Liver (tissue), 9 donors: Measurements from ENCODE around the gene WDR75. TPM values are rescaled to one million over a fixed set of nuclear protein-coding genes. Genes with fewer than 3 reads are reported as not detected.

Experiments used
- DNase-seq: peaks from one replicate; pipeline ENCODE4 v3.0.0-alpha.2; 2017; ENCODE audit warnings: low spot score
- H3K27ac ChIP-seq, 2 donors: one replicate each; pipeline ENCODE4 v1.7.0; 2013; ENCODE audit warnings: inconsistent platforms in 2 of 2, low read length in 2 of 2, control low read depth in 1 of 2, low read depth in 1 of 2, mild to moderate bottlenecking in 1 of 2
- H3K27me3 ChIP-seq, 4 donors: one replicate each; pipeline versions ENCODE4 v1.6.1 to v1.7.0; 2013; ENCODE audit warnings: low read length in 3 of 4, inconsistent platforms in 1 of 4, mild to moderate bottlenecking in 1 of 4, moderate library complexity in 1 of 4; ENCODE audit not compliant: control insufficient read depth in 4 of 4, insufficient read depth in 4 of 4
- H3K36me3 ChIP-seq, 4 donors: one replicate each; pipeline versions ENCODE4 v1.6.1 to v1.7.0; 2013; ENCODE audit warnings: low read length in 3 of 4, mild to moderate bottlenecking in 3 of 4, low read depth in 1 of 4, moderate library complexity in 1 of 4; ENCODE audit not compliant: control insufficient read depth in 4 of 4, insufficient read depth in 3 of 4
- H3K4me1 ChIP-seq, 4 donors: one replicate each; pipeline versions ENCODE4 v1.6.1 to v1.7.0; 2013; ENCODE audit warnings: low read length in 3 of 4, mild to moderate bottlenecking in 3 of 4, moderate library complexity in 1 of 4; ENCODE audit not compliant: control insufficient read depth in 4 of 4, insufficient read depth in 4 of 4
- H3K4me3 ChIP-seq, 3 donors: one replicate each; pipeline versions ENCODE4 v1.6.1 to v1.7.0; 2013; ENCODE audit warnings: low read length in 3 of 3, control low read depth in 1 of 3, low read depth in 1 of 3, mild to moderate bottlenecking in 1 of 3
- H3K9ac ChIP-seq, 2 donors: one replicate each; pipeline ENCODE4 v1.7.0; 2013; ENCODE audit warnings: low read length in 2 of 2, mild to moderate bottlenecking in 2 of 2, moderate library complexity in 2 of 2, control low read depth in 1 of 2, low read depth in 1 of 2
- H3K9me3 ChIP-seq, 4 donors: one replicate each; pipeline versions ENCODE4 v1.6.1 to v1.7.0; 2013; ENCODE audit warnings: low read length in 3 of 4; ENCODE audit not compliant: control insufficient read depth in 4 of 4
- EGR1 ChIP-seq, 2 donors: IDR thresholded peaks; 2 replicates each; pipeline ENCODE4 v1.6.1; 2016 to 2018; ENCODE audit warnings: antibody characterized with exemption in 2 of 2, low read depth in 2 of 2
- FOXA2 ChIP-seq: IDR thresholded peaks from 2 replicates; pipeline ENCODE4 v1.6.1; 2016; ENCODE audit warnings: antibody characterized with exemption
- GABPA ChIP-seq, 2 donors: IDR thresholded peaks in 1 of 2; conservative IDR thresholded peaks in 1 of 2; 2 replicates each; pipeline ENCODE4 v1.6.1; 2016; ENCODE audit warnings: antibody characterized with exemption in 2 of 2, mild to moderate bottlenecking in 1 of 2, moderate library complexity in 1 of 2
- HNF4A ChIP-seq, 2 donors: conservative IDR thresholded peaks; 2 replicates each; pipeline ENCODE4 v1.6.1; 2016; ENCODE audit warnings: antibody characterized with exemption in 2 of 2, mild to moderate bottlenecking in 2 of 2
- JUND ChIP-seq, 2 donors: IDR thresholded peaks; 2 replicates each; pipeline ENCODE4 v1.6.1; 2016; ENCODE audit warnings: antibody characterized with exemption in 2 of 2
- MAX ChIP-seq: IDR thresholded peaks from 2 replicates; pipeline ENCODE4 v1.6.1; 2016; ENCODE audit warnings: antibody characterized with exemption
- RAD21 ChIP-seq, 2 donors: IDR thresholded peaks; 2 replicates each; pipeline ENCODE4 v1.6.1; 2016; ENCODE audit warnings: antibody characterized with exemption in 2 of 2, mild to moderate bottlenecking in 2 of 2
- REST ChIP-seq: IDR thresholded peaks from 2 replicates; pipeline ENCODE4 v1.6.1; 2016; ENCODE audit warnings: antibody characterized with exemption, mild to moderate bottlenecking
- RXRA ChIP-seq, 2 donors: IDR thresholded peaks; 2 replicates each; pipeline ENCODE4 v1.6.1; 2017 to 2018; ENCODE audit warnings: antibody characterized with exemption in 2 of 2, mild to moderate bottlenecking in 1 of 2
- SP1 ChIP-seq: IDR thresholded peaks from 2 replicates; pipeline ENCODE4 v1.6.1; 2018; ENCODE audit warnings: antibody characterized with exemption, mild to moderate bottlenecking
- TAF1 ChIP-seq: conservative IDR thresholded peaks from 2 replicates; pipeline ENCODE4 v1.6.1; 2016; ENCODE audit warnings: antibody characterized with exemption, mild to moderate bottlenecking
- YY1 ChIP-seq: IDR thresholded peaks from 2 replicates; pipeline ENCODE4 v1.6.1; 2016; ENCODE audit warnings: antibody characterized with exemption, mild to moderate bottlenecking
- WGBS: extraction: QIAGEN DNeasy Blood & Tissue Kit; methylation state at CpG from one replicate; pipeline ENCODE4 v1.1.7; 2013; 5-methylcytosine and 5-hydroxymethylcytosine counted together
- polyA plus RNA-seq, 2 donors: library from polyadenylated mRNA; stranded (reverse) in 1 of 2; unstranded in 1 of 2; fragments of 200-250 nt in 1 of 2; fragments of >200 nt in 1 of 2; fragmentation: Nextera tagmentation in 1 of 2; extraction: Ambion mirVana in 1 of 2; gene quantifications; one replicate each; pipeline versions ENCODE4 v1.2.1 to v1.2.3, GENCODE V29; 2013 to 2015
- total RNA-seq, 2 donors: library from RNA; depleted of rRNA; stranded (reverse); fragments of >200 nt; gene quantifications; one replicate each; pipeline ENCODE4 v1.2.3, GENCODE V29; 2014
- TF ChIP-seq, protein P1 (sequence below): IDR thresholded peaks from 2 replicates; pipeline ENCODE4 v1.6.1; 2016; ENCODE audit warnings: antibody characterized with exemption
- TF ChIP-seq, protein P2 (sequence below): fragments of 150-350 bp; IDR thresholded peaks from 2 replicates; pipeline ENCODE4 v1.5.1; 2017; ENCODE audit warnings: improper control_type of control experiment, low read depth, low read length; ENCODE audit not compliant: missing input control
- TF ChIP-seq, protein P3 (sequence below): IDR thresholded peaks from 2 replicates; pipeline ENCODE4 v1.6.1; 2016; ENCODE audit warnings: antibody characterized with exemption
- donor health status: healthy.
- donor health status: healthy.
- donor health status: healthy.
- donor health status: healthy.
- donor health status: healthy.

WDR75 gene
- total and polyA plus RNA-seq, 4 donors, result 7.9 to 24.5 (median 15.1) TPM

DNA sequence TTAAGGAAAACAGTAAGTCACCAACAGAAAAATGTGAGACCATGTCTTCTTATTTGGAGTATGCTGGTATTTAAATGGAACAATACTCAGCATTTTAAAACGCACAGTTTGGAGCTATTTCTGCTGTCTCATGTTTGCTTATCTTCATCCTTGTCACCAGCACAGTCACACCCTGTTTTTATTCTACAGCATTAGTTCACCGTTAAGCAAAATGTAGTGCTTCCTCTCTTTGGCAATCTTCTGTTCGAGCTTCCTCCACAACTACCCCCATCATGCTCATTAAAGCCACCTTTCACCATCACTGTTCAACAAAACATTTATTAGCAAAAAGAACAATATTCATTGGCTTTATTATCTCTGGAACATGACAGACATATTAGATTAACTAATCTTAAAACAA is 75.3 kb downstream of the WDR75 start:
- H3K4me1 ChIP-seq, result peaks cover 0 to 10% (median 5%) of the 10 kb centered on the region in 4 donors
- H3K4me3 ChIP-seq, result no peak overlapping the region
- no peaks in the 10 kb centered on the region for H3K9me3 ChIP-seq
- no peaks in the 10 kb centered on the region for H3K36me3 ChIP-seq
- no peak for TF ChIP-seq HNF4A (conservative IDR thresholded peaks at IDR 0.05)
- no peak for TF ChIP-seq REST
- no peak for TF ChIP-seq GABPA (IDR thresholded peaks at IDR 0.05 in 1 of 2, conservative IDR thresholded peaks at IDR 0.05 in 1 of 2)
- TF ChIP-seq RXRA (IDR thresholded peaks at IDR 0.05), result no peak
- TF ChIP-seq EGR1 (IDR thresholded peaks at IDR 0.05; ENCODE audit: low read depth in 2 of 2), result no peak
- TF ChIP-seq JUND (IDR thresholded peaks at IDR 0.05), result no peak
- no peak for TF ChIP-seq RAD21 (IDR thresholded peaks at IDR 0.05)
- TF ChIP-seq TAF1, result no peak
- TF ChIP-seq, protein P1, sequence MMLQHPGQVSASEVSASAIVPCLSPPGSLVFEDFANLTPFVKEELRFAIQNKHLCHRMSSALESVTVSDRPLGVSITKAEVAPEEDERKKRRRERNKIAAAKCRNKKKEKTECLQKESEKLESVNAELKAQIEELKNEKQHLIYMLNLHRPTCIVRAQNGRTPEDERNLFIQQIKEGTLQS, result no peak
- TF ChIP-seq FOXA2, result no peak
- TF ChIP-seq, protein P2, sequence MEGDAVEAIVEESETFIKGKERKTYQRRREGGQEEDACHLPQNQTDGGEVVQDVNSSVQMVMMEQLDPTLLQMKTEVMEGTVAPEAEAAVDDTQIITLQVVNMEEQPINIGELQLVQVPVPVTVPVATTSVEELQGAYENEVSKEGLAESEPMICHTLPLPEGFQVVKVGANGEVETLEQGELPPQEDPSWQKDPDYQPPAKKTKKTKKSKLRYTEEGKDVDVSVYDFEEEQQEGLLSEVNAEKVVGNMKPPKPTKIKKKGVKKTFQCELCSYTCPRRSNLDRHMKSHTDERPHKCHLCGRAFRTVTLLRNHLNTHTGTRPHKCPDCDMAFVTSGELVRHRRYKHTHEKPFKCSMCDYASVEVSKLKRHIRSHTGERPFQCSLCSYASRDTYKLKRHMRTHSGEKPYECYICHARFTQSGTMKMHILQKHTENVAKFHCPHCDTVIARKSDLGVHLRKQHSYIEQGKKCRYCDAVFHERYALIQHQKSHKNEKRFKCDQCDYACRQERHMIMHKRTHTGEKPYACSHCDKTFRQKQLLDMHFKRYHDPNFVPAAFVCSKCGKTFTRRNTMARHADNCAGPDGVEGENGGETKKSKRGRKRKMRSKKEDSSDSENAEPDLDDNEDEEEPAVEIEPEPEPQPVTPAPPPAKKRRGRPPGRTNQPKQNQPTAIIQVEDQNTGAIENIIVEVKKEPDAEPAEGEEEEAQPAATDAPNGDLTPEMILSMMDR, result no peak
- no peak overlapping the region for H3K27ac ChIP-seq
- no peaks in the 10 kb centered on the region for H3K27me3 ChIP-seq
- no peak for DNase-seq
- no peak overlapping the region for H3K9ac ChIP-seq
- WGBS, result 71% methylated on average over 3 of the region's 3 CpGs

GRCh38 chr2:189517847-189518535 is 76.7 kb downstream of the WDR75 start:
- Histone ChIP-seq H3K27ac (no peak overlapping the region), H3K4me3 (no peak overlapping the region), H3K9me3 (no peaks in the 10 kb centered on the region), H3K27me3 (no peaks in the 10 kb centered on the region), H3K36me3 (no peaks in the 10 kb centered on the region), H3K4me1 (peaks cover 0 to 21% (median 17%) of the 10 kb centered on the region in 4 donors), H3K9ac (no peak overlapping the region)
- no peak for DNase-seq
- 95% methylated on average over 6 of the region's 6 CpGs for WGBS
- TF ChIP-seq, protein P3, sequence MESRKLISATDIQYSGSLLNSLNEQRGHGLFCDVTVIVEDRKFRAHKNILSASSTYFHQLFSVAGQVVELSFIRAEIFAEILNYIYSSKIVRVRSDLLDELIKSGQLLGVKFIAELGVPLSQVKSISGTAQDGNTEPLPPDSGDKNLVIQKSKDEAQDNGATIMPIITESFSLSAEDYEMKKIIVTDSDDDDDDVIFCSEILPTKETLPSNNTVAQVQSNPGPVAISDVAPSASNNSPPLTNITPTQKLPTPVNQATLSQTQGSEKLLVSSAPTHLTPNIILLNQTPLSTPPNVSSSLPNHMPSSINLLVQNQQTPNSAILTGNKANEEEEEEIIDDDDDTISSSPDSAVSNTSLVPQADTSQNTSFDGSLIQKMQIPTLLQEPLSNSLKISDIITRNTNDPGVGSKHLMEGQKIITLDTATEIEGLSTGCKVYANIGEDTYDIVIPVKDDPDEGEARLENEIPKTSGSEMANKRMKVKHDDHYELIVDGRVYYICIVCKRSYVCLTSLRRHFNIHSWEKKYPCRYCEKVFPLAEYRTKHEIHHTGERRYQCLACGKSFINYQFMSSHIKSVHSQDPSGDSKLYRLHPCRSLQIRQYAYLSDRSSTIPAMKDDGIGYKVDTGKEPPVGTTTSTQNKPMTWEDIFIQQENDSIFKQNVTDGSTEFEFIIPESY, result no peak
- TF ChIP-seq SP1, result no peak
- TF ChIP-seq REST, result no peak
- TF ChIP-seq, protein P1, result no peak
- TF ChIP-seq RXRA (IDR thresholded peaks at IDR 0.05), result no peak
- no peak for TF ChIP-seq EGR1 (IDR thresholded peaks at IDR 0.05; ENCODE audit: low read depth in 2 of 2)
- TF ChIP-seq, protein P2, result no peak
- no peak for TF ChIP-seq GABPA (IDR thresholded peaks at IDR 0.05 in 1 of 2, conservative IDR thresholded peaks at IDR 0.05 in 1 of 2)
- no peak for TF ChIP-seq FOXA2
- TF ChIP-seq TAF1, result no peak
- no peak for TF ChIP-seq RAD21 (IDR thresholded peaks at IDR 0.05)
- no peak for TF ChIP-seq MAX
- TF ChIP-seq YY1, result no peak
